Sigmoid colon (tissue), 4 donors: ENCODE results near the gene PRKAR2B.

Experiments
- CTCF ChIP-seq, 4 experiments: fragments of 450-650 bp in 3 of 4; fragments of 200-600 bp in 1 of 4; IDR thresholded peaks; one replicate each; pipeline ENCODE4 v1.5.1; 2016 to 2019; ENCODE audit warnings: antibody characterized with exemption in 4 of 4, mild to moderate bottlenecking in 3 of 4, moderate library complexity in 2 of 4
- EP300 ChIP-seq, 4 donors: sonication (generic); formaldehyde crosslinking; IDR thresholded peaks; one replicate each; pipeline ENCODE4 v1.6.1; 2017; ENCODE audit warnings: antibody characterized with exemption in 4 of 4
- POLR2A ChIP-seq, 2 donors: fragments of 450-650 bp; IDR thresholded peaks; one replicate each; pipeline ENCODE4 v1.6.1; 2016; ENCODE audit warnings: antibody characterized with exemption in 2 of 2, mild to moderate bottlenecking in 2 of 2, moderate library complexity in 2 of 2
- POLR2AphosphoS5 ChIP-seq, 4 donors: sonication (generic); formaldehyde crosslinking; IDR thresholded peaks; one replicate each; pipeline ENCODE4 v1.6.1; 2017; ENCODE audit warnings: antibody characterized with exemption in 4 of 4

GRCh38 chr7:107149863-107150262 is 105.4 kb downstream of the PRKAR2B start:
- TF ChIP-seq EP300 (IDR thresholded peaks at IDR 0.05) (no peak), CTCF (IDR thresholded peaks at IDR 0.05) (no peak), POLR2A (IDR thresholded peaks at IDR 0.05) (no peak), POLR2AphosphoS5 (IDR thresholded peaks at IDR 0.05) (no peak)
